Caki2 (cell line): ENCODE measurements around the gene SETD5. TPM values are rescaled to one million over a fixed set of nuclear protein-coding genes. Genes with fewer than 3 reads are reported as not detected.

ENCODE experiments used
- DNase-seq: peaks from one replicate; pipeline ENCODE4 v3.0.0-alpha.2; 2015; ENCODE audit warnings: low read depth
- in situ Hi-C: cut with HindIII; loops from 2 replicates; pipeline ENCODE4 v1.10.0; 2016; ENCODE audit warnings: low sequenced_read_pairs, low pct_unique_long_range_greater_than_20kb, mixed read lengths
- total RNA-seq: library from RNA; depleted of rRNA; stranded (reverse); fragments of >200 nt; shearing (Covaris generic); gene quantifications from 2 replicates; pipeline ENCODE4 v1.2.3, GENCODE V29; 2014; ENCODE audit warnings: low replicate concordance

The SETD5 gene
- total RNA-seq, 1 experiment from 2014 or later: 30.7 TPM

GRCh38 chr3:9433627-9434521 is 36.5 kb downstream of the SETD5 start:
- in situ Hi-C loops: no loop called here
- DNase-seq: no peak

- DNase-seq: no peak
- in situ Hi-C loops: no loop called here
Observed at GRCh38 chr3:9435316-9435715, 37.9 kb downstream of the SETD5 start.

- DNase-seq: peak; percentile 6
- in situ Hi-C loops: no loop called here
Observed at GRCh38 chr3:9439331-9439730, 41.9 kb downstream of the SETD5 start.

GRCh38 chr3:9441501-9442221 is 44.2 kb downstream of the SETD5 start:
- in situ Hi-C loops: no loop called here
- DNase-seq: no peak

GRCh38 chr3:9448071-9448470 is 50.7 kb downstream of the SETD5 start:
- in situ Hi-C loops: no loop called here
- no peak for DNase-seq

- no peak for DNase-seq
- in situ Hi-C loops: no loop called here
Observed at GRCh38 chr3:9448643-9449042, 51.2 kb downstream of the SETD5 start.

GRCh38 chr3:9450126-9450525 is 52.7 kb downstream of the SETD5 start:
- DNase-seq: no peak
- in situ Hi-C loops: no loop called here

- in situ Hi-C loops: no loop called here
- no peak for DNase-seq
Observed at GRCh38 chr3:9450991-9451390, 53.6 kb downstream of the SETD5 start.

GRCh38 chr3:9452417-9452816 is 55.0 kb downstream of the SETD5 start:
- DNase-seq: no peak
- in situ Hi-C loops: no loop called here

- in situ Hi-C loops: no loop called here
- no peak for DNase-seq
Observed at GRCh38 chr3:9455596-9456131, 58.2 kb downstream of the SETD5 start.

- in situ Hi-C loops: no loop called here
- no peak for DNase-seq
Observed at GRCh38 chr3:9467451-9467850, 70.0 kb downstream of the SETD5 start.

- no peak for DNase-seq
- in situ Hi-C loops: no loop called here
Observed at GRCh38 chr3:9468460-9468859, 71.0 kb downstream of the SETD5 start.

- in situ Hi-C loops: no loop called here
- DNase-seq: no peak
Observed at GRCh38 chr3:9469986-9470385, 72.6 kb downstream of the SETD5 start.

GRCh38 chr3:9473496-9474065 is 76.2 kb downstream of the SETD5 start:
- no peak for DNase-seq
- in situ Hi-C loops: no loop called here

GRCh38 chr3:9474482-9474881 is 77.1 kb downstream of the SETD5 start:
- no peak for DNase-seq
- in situ Hi-C loops: no loop called here

- DNase-seq: no peak
- in situ Hi-C loops: no loop called here
Observed at GRCh38 chr3:9476935-9477334, 79.5 kb downstream of the SETD5 start.

- no peak for DNase-seq
Observed at GRCh38 chr3:9480265-9480664, 82.8 kb downstream of the SETD5 start.

GRCh38 chr3:9485248-9485647 is 87.8 kb downstream of the SETD5 start:
- in situ Hi-C loops: no loop called here
- DNase-seq: no peak

More at GRCh38 chr3:9480265-9480664, 82.8 kb downstream of the SETD5 start:
- in situ Hi-C loops: no loop called here

GRCh38 chr3:9491506-9491905 is 94.1 kb downstream of the SETD5 start:
- DNase-seq: no peak
- in situ Hi-C loops: no loop called here
